ENCODE measurements around the gene SCLY.

The SCLY gene

GRCh38 chr2:238097988-238098871 lies 37.4 kb downstream of the SCLY start:
- DNase-seq = peak in 1 of 2 experiments; percentile 22

- DNase-seq = peak in 1 of 2 experiments; percentile 18
These were observed 38.3 kb downstream of the SCLY start for GRCh38 chr2:238098901-238099713.

GRCh38 chr2:238099714-238100048 lies 38.9 kb downstream of the SCLY start:
- peak in 1 of 2 experiments; percentile 20 for DNase-seq

- peak in 1 of 2 experiments; percentile 12 for DNase-seq
These were observed 39.4 kb downstream of the SCLY start, which contains the start of gene ESPNL for GRCh38 chr2:238100049-238100820. TSS of gene ESPNL (plus strand) at chr2:238100340. CDS start at chr2:238100420, 80 bp downstream.

- DNase-seq = peak in 1 of 2 experiments; percentile 15
These were observed 40.3 kb downstream of the SCLY start for GRCh38 chr2:238100821-238101771.

- DNase-seq = peak in 1 of 2 experiments; percentile 14
These were observed 41.4 kb downstream of the SCLY start for GRCh38 chr2:238101891-238102841.

GRCh38 chr2:238102865-238103264 lies 42.1 kb downstream of the SCLY start:
- no peak for DNase-seq

- peak in 1 of 2 experiments; percentile 7 for DNase-seq
These were observed 42.8 kb downstream of the SCLY start for GRCh38 chr2:238103465-238104225.

- peak in 1 of 2 experiments; percentile 14 for DNase-seq
These were observed 43.5 kb downstream of the SCLY start for GRCh38 chr2:238104226-238104690.

GRCh38 chr2:238104691-238105371 lies 44.0 kb downstream of the SCLY start:
- DNase-seq = no peak

- DNase-seq = no peak
These were observed 44.9 kb downstream of the SCLY start for GRCh38 chr2:238105506-238106338.

- no peak for DNase-seq
These were observed 45.5 kb downstream of the SCLY start for GRCh38 chr2:238106339-238106697.

GRCh38 chr2:238106698-238107524 lies 46.1 kb downstream of the SCLY start:
- no peak for DNase-seq

- no peak for DNase-seq
These were observed 47.0 kb downstream of the SCLY start for GRCh38 chr2:238107525-238108422.

GRCh38 chr2:238108423-238109183 lies 47.8 kb downstream of the SCLY start:
- DNase-seq = no peak

Data from activated T-cell treated with anti-CD3 and anti-CD28 coated beads, Interleukin-2, amount 50 U/mL, for 48 hours (primary cell).